ENCODE data around the gene MTHFD1L.

Gene MTHFD1L

GRCh38 chr6:151093706-151094105 lies 228.2 kb downstream of the MTHFD1L start:
- peaks cover 28% of the 10 kb centered on the region for H3K4me1 ChIP-seq (ENCODE audit: low read depth, poor library complexity, severe bottlenecking)

GRCh38 chr6:151095538-151096254 lies 230.2 kb downstream of the MTHFD1L start:
- Histone ChIP-seq H3K4me1 (ENCODE audit: low read depth, poor library complexity, severe bottlenecking) (peaks cover 48% of the 10 kb centered on the region), H3K36me3 (ENCODE audit: insufficient read depth) (no peaks in the 10 kb centered on the region), H3K9ac (no peak overlapping the region), H2AFZ (ENCODE audit: low read depth) (no peak overlapping the region), H3K27me3 (ENCODE audit: insufficient read depth, low read depth) (no peaks in the 10 kb centered on the region), H3K4me3 (IDR thresholded peaks at IDR 0.05; ENCODE audit: insufficient read depth, low read depth, low read length) (no peak overlapping the region), H3K79me2 (ENCODE audit: insufficient read depth, low read depth) (no peaks in the 10 kb centered on the region), H3K27ac (no peak overlapping the region), H3K4me2 (no peak overlapping the region), H4K20me1 (ENCODE audit: insufficient read depth) (no peaks in the 10 kb centered on the region)
- TF ChIP-seq, protein P1, sequence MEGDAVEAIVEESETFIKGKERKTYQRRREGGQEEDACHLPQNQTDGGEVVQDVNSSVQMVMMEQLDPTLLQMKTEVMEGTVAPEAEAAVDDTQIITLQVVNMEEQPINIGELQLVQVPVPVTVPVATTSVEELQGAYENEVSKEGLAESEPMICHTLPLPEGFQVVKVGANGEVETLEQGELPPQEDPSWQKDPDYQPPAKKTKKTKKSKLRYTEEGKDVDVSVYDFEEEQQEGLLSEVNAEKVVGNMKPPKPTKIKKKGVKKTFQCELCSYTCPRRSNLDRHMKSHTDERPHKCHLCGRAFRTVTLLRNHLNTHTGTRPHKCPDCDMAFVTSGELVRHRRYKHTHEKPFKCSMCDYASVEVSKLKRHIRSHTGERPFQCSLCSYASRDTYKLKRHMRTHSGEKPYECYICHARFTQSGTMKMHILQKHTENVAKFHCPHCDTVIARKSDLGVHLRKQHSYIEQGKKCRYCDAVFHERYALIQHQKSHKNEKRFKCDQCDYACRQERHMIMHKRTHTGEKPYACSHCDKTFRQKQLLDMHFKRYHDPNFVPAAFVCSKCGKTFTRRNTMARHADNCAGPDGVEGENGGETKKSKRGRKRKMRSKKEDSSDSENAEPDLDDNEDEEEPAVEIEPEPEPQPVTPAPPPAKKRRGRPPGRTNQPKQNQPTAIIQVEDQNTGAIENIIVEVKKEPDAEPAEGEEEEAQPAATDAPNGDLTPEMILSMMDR (conservative IDR thresholded peaks at IDR 0.05; ENCODE audit: low read depth, low read length) = no peak

More at GRCh38 chr6:151093706-151094105, 228.2 kb downstream of the MTHFD1L start:
- TF ChIP-seq, protein P1 (conservative IDR thresholded peaks at IDR 0.05; ENCODE audit: low read depth, low read length) = no peak
- Histone ChIP-seq H3K79me2 (ENCODE audit: insufficient read depth, low read depth) (no peaks in the 10 kb centered on the region), H3K9ac (no peak overlapping the region), H3K27me3 (ENCODE audit: insufficient read depth, low read depth) (no peaks in the 10 kb centered on the region), H3K36me3 (ENCODE audit: insufficient read depth) (no peaks in the 10 kb centered on the region), H3K4me2 (no peak overlapping the region), H3K27ac (no peak overlapping the region), H3K4me3 (IDR thresholded peaks at IDR 0.05; ENCODE audit: insufficient read depth, low read depth, low read length) (no peak overlapping the region), H2AFZ (ENCODE audit: low read depth) (no peak overlapping the region), H4K20me1 (ENCODE audit: insufficient read depth) (no peaks in the 10 kb centered on the region)

- H3K4me3 ChIP-seq (IDR thresholded peaks at IDR 0.05; ENCODE audit: insufficient read depth, low read depth, low read length) = no peak overlapping the region
- no peak overlapping the region for H3K9ac ChIP-seq
- peaks cover 52% of the 10 kb centered on the region for H3K4me1 ChIP-seq (ENCODE audit: low read depth, poor library complexity, severe bottlenecking)
- no peak overlapping the region; the same call in 1 of the 2 replicates for H3K4me2 ChIP-seq
- H3K79me2 ChIP-seq (ENCODE audit: insufficient read depth, low read depth) = no peaks in the 10 kb centered on the region
- TF ChIP-seq, protein P1 (conservative IDR thresholded peaks at IDR 0.05; ENCODE audit: low read depth, low read length) = no peak
- no peak overlapping the region for H3K27ac ChIP-seq
- no peak overlapping the region for H2AFZ ChIP-seq (ENCODE audit: low read depth)
- H3K36me3 ChIP-seq (ENCODE audit: insufficient read depth) = no peaks in the 10 kb centered on the region
- no peaks in the 10 kb centered on the region for H3K27me3 ChIP-seq (ENCODE audit: insufficient read depth, low read depth)
- H4K20me1 ChIP-seq (ENCODE audit: insufficient read depth) = no peaks in the 10 kb centered on the region
These were observed 230.7 kb downstream of the MTHFD1L start for GRCh38 chr6:151096255-151096612.

DNA sequence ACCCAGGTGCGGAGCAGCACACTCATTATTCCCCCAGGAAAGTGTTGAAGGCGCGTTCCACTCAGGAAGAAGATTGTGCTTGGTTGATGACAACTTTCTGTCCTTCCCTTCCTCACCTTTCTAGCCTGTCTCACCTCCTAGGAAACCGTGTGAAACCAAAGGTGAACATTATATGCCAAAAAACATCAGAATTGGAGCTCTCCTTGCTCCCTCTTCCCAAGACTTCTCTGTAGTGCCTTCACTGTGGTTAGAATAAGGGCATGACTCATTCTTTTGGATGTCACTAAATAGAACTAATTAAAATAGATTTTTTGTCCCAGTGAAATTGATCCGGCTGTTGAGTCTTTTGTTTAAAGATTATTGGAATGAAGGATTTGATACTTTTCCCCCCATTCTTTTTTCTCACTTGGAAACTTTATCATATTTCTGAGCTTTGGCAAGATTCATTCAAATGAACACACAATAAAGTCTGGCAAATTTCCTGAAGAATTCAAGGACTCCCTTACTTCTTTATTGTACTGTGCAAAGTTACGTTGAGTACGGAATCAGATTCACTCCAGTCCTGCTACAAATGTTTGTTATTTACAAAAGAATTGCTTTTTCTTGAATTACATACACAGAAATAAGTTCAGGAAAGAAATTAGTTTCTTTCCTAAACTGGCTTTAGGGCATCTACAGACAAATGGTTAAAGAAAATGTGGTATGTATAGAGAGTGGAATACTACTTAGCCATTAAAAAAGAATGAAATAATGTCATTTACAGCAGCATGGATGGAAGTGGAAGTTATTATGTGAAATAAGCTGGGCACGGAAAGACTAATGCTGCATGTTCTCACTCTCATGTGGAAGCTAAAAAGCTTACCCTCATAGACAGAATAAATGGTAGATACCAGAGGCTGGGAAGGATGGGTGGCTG lies 231.4 kb downstream of the MTHFD1L start:
- H3K79me2 ChIP-seq (ENCODE audit: insufficient read depth, low read depth) = no peaks in the 10 kb centered on the region

More for the DNA sequence above, 231.4 kb downstream of the MTHFD1L start:
- no peak overlapping the region for H2AFZ ChIP-seq (ENCODE audit: low read depth)
- H3K27ac ChIP-seq = peak overlapping the region; percentile 81
- no peak overlapping the region; the same call in 1 of the 2 replicates for H3K9ac ChIP-seq
- H3K36me3 ChIP-seq (ENCODE audit: insufficient read depth) = no peaks in the 10 kb centered on the region
- H3K4me2 ChIP-seq = peak overlapping the region; percentile 58; the same call in 1 of the 2 replicates
- H3K4me1 ChIP-seq (ENCODE audit: low read depth, poor library complexity, severe bottlenecking) = peaks cover 52% of the 10 kb centered on the region
- no peak overlapping the region for H3K4me3 ChIP-seq (IDR thresholded peaks at IDR 0.05; ENCODE audit: insufficient read depth, low read depth, low read length)
- H3K27me3 ChIP-seq (ENCODE audit: insufficient read depth, low read depth) = no peaks in the 10 kb centered on the region
- TF ChIP-seq, protein P1 (conservative IDR thresholded peaks at IDR 0.05; ENCODE audit: low read depth, low read length) = no peak
- no peaks in the 10 kb centered on the region for H4K20me1 ChIP-seq (ENCODE audit: insufficient read depth)

Data from KMS-11 (cell line).